ENCODE measurements around the gene ZSCAN26. TPM values are rescaled to one million over a fixed set of nuclear protein-coding genes. Genes with fewer than 3 reads are reported as not detected.

The ZSCAN26 gene
- total RNA-seq, 1 experiment from 2014 or later: 29.9 TPM

DNA sequence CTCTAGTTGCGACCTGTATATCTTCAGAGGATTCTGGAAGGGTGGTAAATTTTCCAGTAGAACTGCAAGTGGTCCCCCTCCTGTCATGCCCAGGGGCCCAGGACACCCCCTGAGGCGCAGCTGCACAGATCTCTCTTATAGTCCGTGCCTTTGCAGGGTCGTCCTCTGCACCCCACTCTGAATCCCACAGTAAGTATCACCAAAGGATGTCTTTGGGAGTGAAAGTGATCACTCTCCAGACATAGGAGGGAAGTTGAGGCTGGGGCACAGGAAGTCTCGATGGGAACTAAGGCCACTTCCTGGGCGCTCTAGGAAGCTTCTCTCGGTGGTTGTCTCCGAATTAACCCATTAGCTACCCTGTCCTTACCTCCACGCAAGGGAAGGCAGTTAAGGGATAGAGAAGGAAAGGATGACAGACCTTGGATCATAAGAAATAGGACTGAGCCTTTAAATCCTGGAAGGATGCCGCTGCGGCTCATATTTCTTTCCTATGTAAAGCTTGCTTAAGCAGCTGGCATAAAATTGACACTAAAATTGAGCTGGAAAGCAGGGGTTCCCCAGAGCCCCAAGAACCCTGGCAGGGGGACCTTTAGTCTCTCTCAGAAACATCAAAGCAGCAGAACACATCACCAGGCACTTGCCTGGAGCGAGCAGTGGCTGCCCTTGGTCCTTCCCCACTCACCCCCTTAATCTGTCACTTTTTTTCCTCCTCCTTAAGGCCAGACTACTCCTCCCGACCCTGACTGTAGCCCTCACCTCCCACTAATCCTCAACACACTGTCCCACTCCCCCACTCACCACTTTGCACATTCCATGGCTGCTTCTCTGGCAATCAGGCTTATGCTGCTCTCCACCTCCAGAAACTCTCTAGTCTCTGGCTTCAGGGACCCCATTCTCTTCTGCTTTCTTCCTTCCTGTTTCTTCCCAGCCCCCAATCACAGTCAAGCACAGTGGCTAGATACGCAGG lies 14.7 kb upstream of the ZSCAN26 start, which contains the start of gene ZKSCAN4:
Gene ZKSCAN4 (minus strand): TSS at position 261 of the 967 bp plus-strand sequence. CDS start 289 bp downstream, outside the sequence.
- peak; percentile 78 for DNase-seq (ENCODE audit: low read depth)
- in situ Hi-C loops (cut with HindIII; ENCODE audit: low pct_unique_long_range_greater_than_20kb, low sequenced_read_pairs): no loop called here

DNA sequence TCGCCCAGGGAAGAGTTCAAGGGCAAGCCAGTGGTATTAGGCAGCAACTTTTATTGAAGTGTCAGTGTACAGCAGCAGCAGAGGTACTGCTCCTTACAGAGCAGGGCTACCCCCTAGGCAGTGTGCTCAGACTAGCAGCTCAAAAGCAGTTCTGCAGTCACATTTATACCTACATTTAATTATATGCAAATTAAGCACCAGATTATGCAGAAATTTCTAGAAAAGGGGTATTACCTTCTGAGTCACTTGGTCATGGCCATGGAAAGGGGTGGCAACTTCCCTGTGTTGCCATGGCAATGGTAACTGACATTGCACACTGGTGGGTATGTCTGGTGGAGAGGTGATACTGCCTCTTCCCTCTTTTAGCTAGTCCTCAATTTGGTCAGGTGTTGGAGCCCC lies 12.8 kb upstream of the ZSCAN26 start:
- DNase-seq (ENCODE audit: low read depth): no peak
- in situ Hi-C loops (cut with HindIII; ENCODE audit: low pct_unique_long_range_greater_than_20kb, low sequenced_read_pairs): no loop called here

DNA sequence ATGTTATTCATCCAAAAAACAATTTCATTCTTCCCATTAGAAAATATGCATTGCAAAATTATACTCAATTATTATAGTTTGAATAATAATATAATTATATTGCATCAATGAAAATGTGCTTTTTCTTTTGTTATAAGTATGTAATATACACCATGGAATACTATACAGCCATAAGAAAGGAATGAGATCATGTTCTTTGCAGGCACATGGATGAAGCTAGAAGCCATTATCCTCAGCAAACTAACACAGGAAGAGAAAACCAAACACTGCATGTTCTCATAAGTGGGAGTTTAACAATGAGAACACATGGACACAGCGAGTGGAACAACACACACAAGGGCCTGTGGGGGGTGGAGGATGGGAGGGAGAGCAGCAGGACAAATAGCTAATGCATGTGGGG lies 9.9 kb upstream of the ZSCAN26 start:
- no peak for DNase-seq (ENCODE audit: low read depth)

GRCh38 chr6:28258877-28259777 lies 7.8 kb upstream of the ZSCAN26 start, which contains the start of gene NKAPL:
Gene NKAPL, plus strand, starts transcription at chr6:28259297. Its CDS starts 75 bp downstream, at chr6:28259372.
- in situ Hi-C loops (cut with HindIII; ENCODE audit: low pct_unique_long_range_greater_than_20kb, low sequenced_read_pairs): no loop called here
- no peak for DNase-seq (ENCODE audit: low read depth)

More for the DNA sequence above, 9.9 kb upstream of the ZSCAN26 start:
- in situ Hi-C loops (cut with HindIII; ENCODE audit: low pct_unique_long_range_greater_than_20kb, low sequenced_read_pairs): no loop called here

GRCh38 chr6:28263922-28264321 lies 3.0 kb upstream of the ZSCAN26 start:
- in situ Hi-C loops (cut with HindIII; ENCODE audit: low pct_unique_long_range_greater_than_20kb, low sequenced_read_pairs): no loop called here
- DNase-seq (ENCODE audit: low read depth): no peak

DNA sequence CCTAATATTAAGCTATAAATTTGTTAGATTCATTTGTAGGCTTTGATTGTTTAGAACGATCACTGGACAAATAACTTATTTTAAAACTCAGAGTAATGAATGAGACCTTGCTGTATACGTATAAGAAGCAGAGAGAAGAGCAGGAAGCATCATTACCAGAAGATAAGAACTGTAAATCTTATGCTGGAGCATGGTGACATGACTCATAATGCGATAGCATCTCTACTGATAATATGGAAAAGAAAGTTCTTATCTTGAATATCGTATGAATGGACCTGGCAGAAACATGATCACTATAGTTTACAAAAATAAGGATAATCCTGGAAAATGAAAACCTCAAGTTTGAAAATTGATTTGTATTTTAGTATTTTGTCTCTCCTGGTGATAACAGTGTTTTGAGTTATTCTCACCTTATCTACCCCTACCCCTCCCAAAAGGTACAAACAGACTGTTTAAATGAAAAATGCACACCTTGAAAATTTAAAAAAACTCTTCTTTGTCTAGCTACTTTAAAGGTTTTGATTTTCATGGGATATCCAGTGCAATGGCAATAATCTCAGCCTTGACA lies 2.0 kb upstream of the ZSCAN26 start:
- in situ Hi-C loops (cut with HindIII; ENCODE audit: low pct_unique_long_range_greater_than_20kb, low sequenced_read_pairs): no loop called here
- no peak for DNase-seq (ENCODE audit: low read depth)

DNA sequence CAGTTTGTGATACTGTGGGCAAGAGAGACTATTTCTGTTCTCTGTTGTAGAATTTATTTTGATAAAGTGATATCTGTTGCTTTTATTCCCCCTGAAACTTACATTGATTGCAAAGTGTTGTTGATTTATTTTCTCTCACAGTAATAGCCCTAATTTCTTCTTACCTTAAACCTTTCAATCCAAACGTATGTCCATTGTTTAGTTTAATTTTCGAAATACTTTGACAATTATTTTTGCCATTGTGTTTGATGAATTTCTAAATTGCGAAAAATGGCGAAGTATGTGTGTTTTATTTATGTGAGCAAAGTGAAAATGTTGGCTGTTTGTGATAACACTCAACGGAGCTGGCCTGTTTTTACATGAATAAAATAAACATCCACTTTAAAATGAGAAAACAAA lies 381 bp upstream of the ZSCAN26 start:
- DNase-seq (ENCODE audit: low read depth): no peak
- in situ Hi-C loops (cut with HindIII; ENCODE audit: low pct_unique_long_range_greater_than_20kb, low sequenced_read_pairs): no loop called here

- in situ Hi-C loops (cut with HindIII; ENCODE audit: low pct_unique_long_range_greater_than_20kb, low sequenced_read_pairs): no loop called here
- no peak for DNase-seq (ENCODE audit: low read depth)
Observed at GRCh38 chr6:28267695-28268059, 734 bp downstream of the ZSCAN26 start.

GRCh38 chr6:28269492-28269891 lies 2.5 kb downstream of the ZSCAN26 start:
- peak; percentile 47 for DNase-seq (ENCODE audit: low read depth)

GRCh38 chr6:28274888-28275287 lies 7.9 kb downstream of the ZSCAN26 start:
- no peak for DNase-seq (ENCODE audit: low read depth)
- in situ Hi-C loops (cut with HindIII; ENCODE audit: low pct_unique_long_range_greater_than_20kb, low sequenced_read_pairs): no loop called here

More at GRCh38 chr6:28269492-28269891, 2.5 kb downstream of the ZSCAN26 start:
- in situ Hi-C loops (cut with HindIII; ENCODE audit: low pct_unique_long_range_greater_than_20kb, low sequenced_read_pairs): no loop called here

GRCh38 chr6:28277746-28278145 lies 10.8 kb downstream of the ZSCAN26 start:
- in situ Hi-C loops (cut with HindIII; ENCODE audit: low pct_unique_long_range_greater_than_20kb, low sequenced_read_pairs): no loop called here
- DNase-seq (ENCODE audit: low read depth): no peak

- in situ Hi-C loops (cut with HindIII; ENCODE audit: low pct_unique_long_range_greater_than_20kb, low sequenced_read_pairs): no loop called here
- no peak for DNase-seq (ENCODE audit: low read depth)
Observed at GRCh38 chr6:28280595-28281287, 13.8 kb downstream of the ZSCAN26 start.

GRCh38 chr6:28281288-28282064 lies 14.5 kb downstream of the ZSCAN26 start, which contains the start of gene PGBD1:
Gene PGBD1, plus strand, starts transcription at chr6:28281572. Its CDS starts 2,242 bp downstream, at chr6:28283814.
- no peak for DNase-seq (ENCODE audit: low read depth)

GRCh38 chr6:28282926-28283325 lies 16.0 kb downstream of the ZSCAN26 start:
- in situ Hi-C loops (cut with HindIII; ENCODE audit: low pct_unique_long_range_greater_than_20kb, low sequenced_read_pairs): no loop called here
- no peak for DNase-seq (ENCODE audit: low read depth)

More at GRCh38 chr6:28281288-28282064, 14.5 kb downstream of the ZSCAN26 start, which contains the start of gene PGBD1:
- in situ Hi-C loops (cut with HindIII; ENCODE audit: low pct_unique_long_range_greater_than_20kb, low sequenced_read_pairs): no loop called here

DNA sequence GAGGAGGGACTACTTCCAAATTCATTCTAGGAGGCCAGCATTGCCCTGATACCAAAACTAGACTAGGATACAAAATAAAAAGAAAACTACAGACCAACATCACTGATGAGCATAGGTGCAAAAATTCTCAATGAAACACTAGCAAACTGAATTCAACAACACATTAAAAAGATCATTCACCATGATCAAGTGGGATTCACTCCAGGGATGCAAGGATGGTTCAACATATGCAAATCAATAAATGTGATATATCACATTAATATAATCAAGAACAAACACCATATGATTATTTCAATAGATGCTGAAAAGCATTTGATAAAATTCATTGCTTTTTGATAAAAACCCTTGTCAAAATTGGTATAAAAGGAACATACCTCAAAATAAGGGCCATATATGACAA lies 24.6 kb downstream of the ZSCAN26 start:
- DNase-seq (ENCODE audit: low read depth): no peak
- in situ Hi-C loops (cut with HindIII; ENCODE audit: low pct_unique_long_range_greater_than_20kb, low sequenced_read_pairs): no loop called here

GRCh38 chr6:28295326-28295725 lies 28.4 kb downstream of the ZSCAN26 start:
- no peak for DNase-seq (ENCODE audit: low read depth)
- in situ Hi-C loops (cut with HindIII; ENCODE audit: low pct_unique_long_range_greater_than_20kb, low sequenced_read_pairs): no loop called here

- no peak for DNase-seq (ENCODE audit: low read depth)
- in situ Hi-C loops (cut with HindIII; ENCODE audit: low pct_unique_long_range_greater_than_20kb, low sequenced_read_pairs): no loop called here
Observed at GRCh38 chr6:28296520-28297060, 29.6 kb downstream of the ZSCAN26 start.
